ENCODE data around the gene SUMO3.
"Not testable (repeated sequence)": the region's sequence is repeated elsewhere in the genome, so short reads cannot be mapped to it uniquely, and the experiment has no call there.

Gene SUMO3

GRCh38 chr21:44846485-44847260 is 28.8 kb upstream of the SUMO3 start:
- peak; percentile 33 to 51 for DNase-seq

GRCh38 chr21:44846224-44846484 is 28.3 kb upstream of the SUMO3 start:
- no peak for DNase-seq

GRCh38 chr21:44845418-44846223 is 27.8 kb upstream of the SUMO3 start:
- DNase-seq, result peak; percentile 27 to 50

GRCh38 chr21:44844256-44844655 is 26.4 kb upstream of the SUMO3 start:
- DNase-seq, result no peak

- DNase-seq, result no peak
Observed at GRCh38 chr21:44842721-44843445, 25.0 kb upstream of the SUMO3 start.

GRCh38 chr21:44842087-44842486 is 24.2 kb upstream of the SUMO3 start:
- no peak for DNase-seq

- no peak for DNase-seq
Observed at GRCh38 chr21:44840771-44841170, 22.9 kb upstream of the SUMO3 start.

GRCh38 chr21:44838951-44839350 is 21.1 kb upstream of the SUMO3 start:
- no peak for DNase-seq

GRCh38 chr21:44838039-44838895 is 20.4 kb upstream of the SUMO3 start:
- DNase-seq, result no peak

GRCh38 chr21:44837537-44837936 is 19.7 kb upstream of the SUMO3 start:
- no peak for DNase-seq

- no peak for DNase-seq
Observed at GRCh38 chr21:44836666-44837471, 19.0 kb upstream of the SUMO3 start.

- DNase-seq, result no peak
Observed at GRCh38 chr21:44836349-44836665, 18.4 kb upstream of the SUMO3 start.

- DNase-seq, result no peak
Observed at GRCh38 chr21:44835647-44835973, 17.7 kb upstream of the SUMO3 start.

GRCh38 chr21:44834951-44835646 is 17.2 kb upstream of the SUMO3 start:
- DNase-seq, result no peak

- no peak for DNase-seq
Observed at GRCh38 chr21:44834231-44834950, 16.5 kb upstream of the SUMO3 start.

- no peak for DNase-seq
Observed at GRCh38 chr21:44833663-44834062, 15.8 kb upstream of the SUMO3 start.

- DNase-seq, result not testable (repeated sequence)
Observed at GRCh38 chr21:44832516-44833255, 14.8 kb upstream of the SUMO3 start.

GRCh38 chr21:44831227-44831860 is 13.5 kb upstream of the SUMO3 start:
- DNase-seq, result no peak

GRCh38 chr21:44829507-44830092 is 11.7 kb upstream of the SUMO3 start:
- no peak for DNase-seq

Data from stimulated activated CD4-positive, alpha-beta T cell treated with anti-CD3 and anti-CD28 coated beads, Interleukin-4, amount 100 ng/mL, for 4 hours (primary cell).